Glomerular visceral epithelial cell (primary cell): ENCODE results near the gene NUP210L.
"Not testable (repeated sequence)": the region's sequence is repeated elsewhere in the genome, so short reads cannot be mapped to it uniquely, and the experiment has no call there.

Source experiments
- DNase-seq: peaks from one replicate; pipeline ENCODE4 v3.0.0-alpha.2; 2016; ENCODE audit errors: extremely low spot score

Gene NUP210L

DNA sequence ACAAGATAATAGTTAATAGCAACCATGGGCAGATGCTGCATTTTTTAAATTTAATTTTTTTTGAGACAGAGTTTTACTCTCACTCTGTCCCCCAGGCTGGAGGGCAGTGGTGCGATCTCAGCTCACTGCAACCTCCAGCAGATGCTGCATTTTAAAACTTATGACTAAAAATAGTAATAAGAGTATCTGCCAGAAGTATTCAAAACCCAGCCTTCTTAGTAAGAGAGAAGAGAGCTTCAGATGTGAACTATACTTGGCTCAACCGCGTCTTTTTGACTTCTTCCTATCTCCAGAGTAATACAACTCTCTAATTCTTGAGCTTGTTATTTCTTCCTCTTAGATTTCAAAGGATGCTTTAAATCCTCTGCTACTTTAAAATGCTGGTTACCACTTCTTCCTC lies 159.7 kb downstream of the NUP210L start:
- DNase-seq, result no peak

GRCh38 chr1:153991806-153992205 lies 163.1 kb downstream of the NUP210L start:
- DNase-seq, result no peak

DNA sequence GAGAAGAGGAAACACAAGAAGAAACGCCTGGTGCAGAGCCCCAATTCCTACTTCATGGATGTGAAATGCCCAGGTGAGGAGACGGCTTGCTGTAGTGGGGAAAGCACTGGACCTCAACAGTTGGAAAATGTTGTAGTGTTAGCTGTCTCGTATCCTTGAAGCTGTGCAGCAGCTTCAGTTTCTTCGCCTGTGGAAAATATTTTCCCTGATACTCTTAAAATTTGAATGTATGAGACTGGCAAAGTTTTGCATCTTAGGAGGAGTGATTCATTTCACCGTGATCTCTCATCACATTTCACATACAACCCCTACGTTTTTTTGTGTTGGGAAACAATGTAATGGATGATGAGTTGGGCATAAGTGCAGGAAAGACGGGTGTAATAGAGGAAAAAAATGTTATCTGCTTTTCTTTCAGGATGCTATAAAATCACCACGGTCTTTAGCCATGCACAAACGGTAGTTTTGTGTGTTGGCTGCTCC lies 163.7 kb downstream of the NUP210L start:
- no peak for DNase-seq

GRCh38 chr1:153990468-153991150 lies 164.3 kb downstream of the NUP210L start, which contains the start of gene RPS27:
Gene RPS27 (plus strand): TSS chr1:153990762. CDS start chr1:153990797, 35 bp downstream.
- DNase-seq, result peak; percentile 97

DNA sequence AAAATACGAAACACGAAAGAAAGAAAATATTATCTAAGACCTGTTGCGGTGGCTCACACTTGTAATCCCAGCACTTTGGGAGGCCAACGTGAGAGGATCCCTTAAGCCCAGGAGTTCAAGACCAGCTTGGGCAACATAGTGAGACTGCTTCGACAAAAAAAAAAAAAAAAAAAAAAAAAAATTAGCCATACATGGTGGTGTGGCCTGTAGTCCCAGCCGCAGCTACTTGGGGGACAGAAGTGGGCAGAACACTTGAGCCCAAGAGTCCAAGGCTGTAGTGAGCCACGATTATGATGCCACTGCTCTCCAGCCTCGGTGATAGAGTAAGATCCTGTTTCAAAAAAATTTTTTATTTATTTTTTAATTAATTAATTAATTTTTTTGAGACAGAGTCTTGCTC lies 167.3 kb downstream of the NUP210L start:
- DNase-seq, result no peak

DNA sequence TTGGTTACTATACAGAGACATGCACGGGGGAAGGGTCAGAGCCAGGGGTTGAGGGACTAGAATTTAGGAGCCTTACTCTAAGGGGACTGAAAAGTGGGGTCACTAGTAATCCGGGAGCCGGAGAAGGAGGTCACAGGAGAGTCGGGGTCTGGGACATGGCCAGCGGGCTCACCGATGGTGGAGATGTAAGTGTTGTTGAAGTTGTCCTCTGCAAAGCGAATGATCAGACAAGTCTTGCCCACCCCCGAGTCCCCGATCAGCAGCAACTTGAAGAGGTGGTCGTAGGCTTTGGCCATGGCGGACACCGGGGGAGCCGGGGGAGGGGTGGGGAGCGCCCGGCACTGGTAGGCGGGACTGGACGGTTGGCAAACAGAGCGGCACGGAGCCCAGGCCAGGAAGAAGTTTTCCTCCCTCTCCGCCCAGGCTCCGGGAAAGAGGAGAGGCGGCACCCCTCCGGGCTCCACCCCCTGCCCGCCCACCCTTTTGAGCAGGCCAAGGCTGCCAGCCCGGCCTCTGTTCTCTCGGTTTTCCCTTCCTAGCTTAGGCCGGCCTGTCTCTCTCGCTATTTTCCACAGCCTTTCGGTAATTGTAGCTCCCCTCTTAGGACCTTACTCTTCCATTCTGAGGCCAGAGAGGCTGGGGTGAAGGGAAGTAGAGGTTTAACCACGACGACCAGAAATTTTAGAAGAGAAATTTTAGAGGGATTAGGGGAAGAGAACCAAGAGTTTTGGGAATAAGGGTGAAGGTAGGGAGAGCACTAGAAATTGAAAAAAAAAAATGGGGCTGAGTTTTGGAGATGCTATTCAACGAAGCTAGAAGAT lies 168.7 kb downstream of the NUP210L start, which contains the start of gene RAB13:
TSS of gene RAB13 (minus strand) at position 399 of the 821 bp plus-strand sequence. CDS start at position 296, 103 bp downstream.
- peak; percentile 93 for DNase-seq

GRCh38 chr1:153985341-153985912 lies 169.4 kb downstream of the NUP210L start:
- DNase-seq, result peak; percentile 80

GRCh38 chr1:153984123-153984894 lies 170.6 kb downstream of the NUP210L start:
- DNase-seq, result no peak

- not testable (repeated sequence) for DNase-seq
These were observed 173.1 kb downstream of the NUP210L start for GRCh38 chr1:153981735-153982134.

DNA sequence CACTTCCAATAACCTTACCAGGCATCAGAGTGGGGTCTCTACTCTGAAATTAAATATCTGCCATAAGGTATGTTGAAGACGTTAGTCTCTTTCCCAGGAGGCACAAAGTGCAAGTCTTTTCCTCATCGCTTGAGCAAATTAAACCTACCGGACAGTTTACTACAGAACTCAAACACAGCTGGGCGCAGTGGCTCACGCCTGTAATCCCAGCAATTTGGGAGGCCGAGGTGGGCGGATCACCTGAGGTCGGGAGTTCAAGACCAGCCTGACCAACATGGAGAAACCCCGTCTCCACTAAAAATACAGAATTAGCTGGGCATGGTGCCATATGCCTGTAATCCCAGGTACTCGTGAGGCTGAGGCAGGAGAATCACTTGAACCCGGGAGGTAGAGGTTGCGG lies 175.8 kb downstream of the NUP210L start:
- not testable (repeated sequence) for DNase-seq

- no peak for DNase-seq
These were observed 176.5 kb downstream of the NUP210L start for GRCh38 chr1:153978274-153978909.

DNA sequence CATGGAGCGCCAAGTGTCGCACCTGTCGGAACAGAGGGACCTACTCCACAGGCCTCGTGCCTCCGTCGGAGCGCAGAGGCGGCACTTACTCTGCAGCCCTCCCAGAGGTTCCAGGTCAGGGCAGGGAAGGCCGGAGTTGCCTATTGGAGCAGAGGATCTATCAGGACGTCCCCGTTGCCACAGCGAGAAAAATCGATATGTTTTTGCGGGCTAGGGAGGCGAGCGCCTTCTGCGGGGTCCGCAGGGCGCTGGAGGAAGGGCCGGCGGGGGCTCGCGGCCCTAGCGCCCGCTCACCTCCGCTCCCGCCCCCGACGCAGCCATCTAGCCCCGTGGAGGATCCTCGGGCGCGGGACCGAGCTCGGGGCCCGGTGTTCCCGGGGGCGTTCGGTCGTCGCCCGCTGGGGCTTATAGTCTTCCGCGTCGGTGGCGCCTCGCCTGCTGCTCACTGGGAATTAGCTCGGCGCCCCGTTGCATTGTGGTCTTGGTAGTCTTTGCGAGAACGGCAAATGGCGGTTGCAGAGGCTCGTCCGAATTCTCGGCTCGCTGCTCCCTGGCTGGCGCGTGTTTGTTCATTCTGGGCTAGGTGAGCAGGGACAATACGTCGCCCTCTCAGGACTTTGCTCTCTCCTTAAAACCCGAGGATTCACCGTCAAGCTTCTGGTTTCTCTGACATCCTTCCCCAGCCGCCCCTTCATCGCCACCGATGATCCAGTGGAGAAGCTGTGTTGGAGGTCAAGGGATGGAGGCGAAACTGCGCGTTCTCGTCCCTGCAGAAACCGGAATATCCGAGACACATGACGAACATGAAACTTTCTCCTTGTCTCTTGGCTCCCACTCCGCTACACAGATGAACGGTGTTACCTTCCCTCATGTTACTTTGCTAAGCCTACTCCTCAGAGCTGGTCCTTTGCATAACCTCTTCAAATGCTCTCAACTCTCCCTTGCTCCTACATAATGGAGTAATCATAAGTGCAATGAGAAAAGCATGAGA lies 177.3 kb downstream of the NUP210L start, which contains the start of gene JTB:
TSS of gene JTB (minus strand) at position 425 of the 991 bp plus-strand sequence. CDS start at position 3, 422 bp downstream.
- peak; percentile 76 for DNase-seq

GRCh38 chr1:153976819-153977249 lies 178.0 kb downstream of the NUP210L start:
- DNase-seq, result no peak

DNA sequence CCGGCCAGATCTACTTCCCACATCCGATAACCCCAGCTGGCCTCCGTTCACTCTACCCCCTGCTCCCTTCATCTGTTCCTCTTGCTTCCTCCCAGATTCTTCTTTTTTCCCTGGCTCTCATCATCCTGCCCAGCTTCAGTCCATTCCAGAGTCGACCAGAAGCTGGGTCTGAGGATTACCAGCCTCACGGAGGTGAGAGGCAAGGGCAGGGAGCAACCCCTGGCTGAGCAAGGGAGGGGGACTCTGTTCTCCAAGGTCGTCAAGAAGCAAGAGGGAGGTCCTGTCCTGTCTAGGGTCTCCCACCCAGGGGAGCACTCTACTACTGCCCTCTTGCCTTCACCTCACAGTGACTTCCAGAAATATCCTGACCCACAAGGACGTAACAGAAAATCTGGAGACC lies 181.3 kb downstream of the NUP210L start:
- DNase-seq, result no peak

DNA sequence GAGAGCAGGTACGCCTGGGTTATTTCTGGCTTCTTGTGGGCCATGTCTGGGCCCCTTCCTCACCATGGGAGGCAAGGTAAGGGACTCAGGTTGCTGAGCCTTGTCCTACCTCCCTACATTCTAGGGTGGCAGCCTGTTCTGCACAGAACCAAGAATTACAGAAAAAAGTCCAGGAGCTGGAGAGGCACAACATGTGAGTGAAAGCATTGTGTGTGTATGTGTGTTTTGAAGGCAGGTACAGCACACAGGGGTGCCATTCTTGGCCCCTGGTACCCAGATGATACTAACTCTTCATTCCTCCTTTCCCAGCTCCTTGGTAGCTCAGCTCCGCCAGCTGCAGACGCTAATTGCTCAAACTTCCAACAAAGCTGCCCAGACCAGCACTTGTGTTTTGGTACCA lies 181.8 kb downstream of the NUP210L start:
- no peak for DNase-seq

DNA sequence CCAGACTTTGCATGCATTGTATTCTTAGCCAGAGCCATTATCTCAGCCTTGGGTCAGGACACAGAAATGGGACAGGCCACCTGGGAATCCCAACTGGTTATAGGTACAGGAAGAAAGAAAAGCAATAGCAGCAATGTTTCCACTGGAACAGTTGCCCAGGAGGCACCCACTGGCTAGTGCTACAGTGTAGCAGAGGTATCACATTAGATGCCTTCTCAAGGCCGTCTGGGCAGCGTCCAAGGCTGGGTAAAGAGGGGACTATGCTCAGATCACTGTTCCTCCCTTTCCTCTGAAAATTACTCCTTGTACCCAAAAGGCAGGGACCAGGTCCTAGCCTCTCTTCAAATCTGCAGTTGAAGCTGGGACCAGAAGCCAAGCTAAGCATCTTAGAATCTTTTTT lies 184.5 kb downstream of the NUP210L start:
- DNase-seq, result no peak

GRCh38 chr1:153968972-153969371 lies 185.9 kb downstream of the NUP210L start:
- no peak for DNase-seq

DNA sequence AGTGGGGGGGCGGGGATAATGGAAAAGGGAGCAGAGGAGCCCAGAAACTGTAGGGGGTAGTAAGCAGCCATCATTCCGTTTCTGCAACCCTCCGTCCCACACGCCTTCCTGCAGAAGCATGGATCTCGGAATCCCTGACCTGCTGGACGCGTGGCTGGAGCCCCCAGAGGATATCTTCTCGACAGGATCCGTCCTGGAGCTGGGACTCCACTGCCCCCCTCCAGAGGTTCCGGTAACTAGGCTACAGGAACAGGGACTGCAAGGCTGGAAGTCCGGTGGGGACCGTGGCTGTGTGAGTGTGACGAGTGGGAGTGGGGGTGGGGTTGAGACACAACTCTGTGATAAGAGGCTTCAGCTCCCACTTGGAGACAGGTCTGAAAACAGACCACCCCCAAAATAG lies 186.5 kb downstream of the NUP210L start:
- no peak for DNase-seq

DNA sequence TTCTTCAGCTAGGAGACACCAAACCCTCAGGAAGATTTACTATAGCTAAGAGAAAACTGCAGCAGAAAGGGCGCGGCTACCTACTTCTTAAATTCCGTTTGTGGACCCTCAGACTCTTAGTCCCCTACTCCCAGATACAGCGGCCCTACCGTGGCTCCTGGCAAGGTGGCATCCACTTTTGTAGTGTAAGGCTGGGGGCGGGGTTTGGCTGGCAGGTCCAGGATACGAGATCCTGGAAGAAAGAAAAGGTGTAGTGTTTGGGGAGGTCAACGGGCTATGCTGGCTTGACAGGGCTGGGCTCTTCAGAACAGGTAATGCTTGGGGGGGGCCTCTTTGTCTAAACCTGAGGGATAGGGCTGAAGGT lies 186.9 kb downstream of the NUP210L start:
- DNase-seq, result no peak
